GM12801 (cell line): ENCODE data around the gene SPRTN.

Experiments
- CTCF ChIP-seq: IDR thresholded peaks from one replicate; pipeline ENCODE4 v1.5.1; 2011; ENCODE audit warnings: control low read depth; ENCODE audit not compliant: insufficient read length; ENCODE audit errors: extremely low read depth

The SPRTN gene

GRCh38 chr1:231390071-231390470, 52.0 kb downstream of the SPRTN start:
- no peak for TF ChIP-seq CTCF

GRCh38 chr1:231392389-231393131, 54.5 kb downstream of the SPRTN start:
- no peak for TF ChIP-seq CTCF

- no peak for TF ChIP-seq CTCF
These were observed 55.6 kb downstream of the SPRTN start for GRCh38 chr1:231393668-231394067.

GRCh38 chr1:231395076-231395997, 57.2 kb downstream of the SPRTN start:
- TF ChIP-seq CTCF, result no peak

- no peak for TF ChIP-seq CTCF
These were observed 57.9 kb downstream of the SPRTN start for GRCh38 chr1:231395998-231396390.

GRCh38 chr1:231396643-231397042, 58.5 kb downstream of the SPRTN start:
- no peak for TF ChIP-seq CTCF

- no peak for TF ChIP-seq CTCF
These were observed 60.0 kb downstream of the SPRTN start for GRCh38 chr1:231397886-231398671.
